ENCODE data around the gene PARD3. TPM values are rescaled to one million over a fixed set of nuclear protein-coding genes. Genes with fewer than 3 reads are reported as not detected.

Gene PARD3
- total RNA-seq, 1 donor from 2014 or later = 51.2 TPM

DNA sequence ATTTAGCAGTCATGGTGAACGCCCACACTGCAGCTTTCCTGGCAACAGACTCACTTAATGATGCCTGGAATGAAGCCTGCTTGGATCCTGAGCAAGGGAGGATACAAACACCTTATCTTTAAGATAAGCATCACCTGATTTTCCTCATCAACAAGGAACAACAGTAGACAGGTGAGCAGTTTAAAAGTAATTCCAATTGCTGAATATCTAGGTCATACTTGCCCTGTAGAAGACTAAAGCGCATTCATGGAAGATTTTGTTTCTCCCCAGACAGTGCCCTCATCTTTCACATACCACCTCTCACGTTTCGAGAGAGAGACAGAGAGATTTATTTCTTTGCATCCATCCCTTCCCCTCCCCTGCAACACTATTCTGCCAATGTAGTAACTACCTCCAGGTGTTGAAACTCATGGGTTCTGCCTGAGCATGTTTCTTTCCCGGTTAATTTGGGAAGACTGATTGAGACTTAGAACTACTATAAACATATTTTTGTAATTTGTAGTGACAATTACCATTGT is 660.7 kb downstream of the PARD3 start:
- no peaks in the 10 kb centered on the region for H3K36me3 Mint-ChIP-seq (ENCODE audit: low read depth)
- H3K4me3 Mint-ChIP-seq = no peak overlapping the region
- DNase-seq (ENCODE audit: low read depth, low spot score) = no peak
- no peak for TF ChIP-seq CTCF (conservative IDR thresholded peaks at IDR 0.05)
- no peaks in the 10 kb centered on the region for H3K9me3 Mint-ChIP-seq
- no peak overlapping the region for H3K27ac Mint-ChIP-seq (ENCODE audit: unreplicated experiment)
- H3K27me3 Mint-ChIP-seq (ENCODE audit: low read depth) = no peaks in the 10 kb centered on the region
- peaks cover 15% of the 10 kb centered on the region for H3K4me1 Mint-ChIP-seq

- Mint-ChIP-seq H3K27ac (ENCODE audit: unreplicated experiment) (no peak overlapping the region), H3K36me3 (ENCODE audit: low read depth) (no peaks in the 10 kb centered on the region), H3K4me3 (no peak overlapping the region), H3K9me3 (no peaks in the 10 kb centered on the region), H3K4me1 (peaks cover 15% of the 10 kb centered on the region), H3K27me3 (ENCODE audit: low read depth) (no peaks in the 10 kb centered on the region)
- no peak for DNase-seq (ENCODE audit: low read depth, low spot score)
- no peak for TF ChIP-seq CTCF (conservative IDR thresholded peaks at IDR 0.05)
These were observed 661.3 kb downstream of the PARD3 start for GRCh38 chr10:34153663-34154382.

- H3K4me3 Mint-ChIP-seq = no peak overlapping the region
- H3K27ac Mint-ChIP-seq (ENCODE audit: unreplicated experiment) = no peak overlapping the region
- H3K36me3 Mint-ChIP-seq (ENCODE audit: low read depth) = no peaks in the 10 kb centered on the region
- DNase-seq (ENCODE audit: low read depth, low spot score) = no peak
- no peaks in the 10 kb centered on the region for H3K9me3 Mint-ChIP-seq
- H3K4me1 Mint-ChIP-seq = peaks cover 13% of the 10 kb centered on the region
- TF ChIP-seq CTCF (conservative IDR thresholded peaks at IDR 0.05) = no peak
- H3K27me3 Mint-ChIP-seq (ENCODE audit: low read depth) = no peaks in the 10 kb centered on the region
These were observed 662.7 kb downstream of the PARD3 start for GRCh38 chr10:34152434-34152833.

GRCh38 chr10:34151931-34152330 is 663.2 kb downstream of the PARD3 start:
- H3K4me3 Mint-ChIP-seq = no peak overlapping the region
- H3K27ac Mint-ChIP-seq (ENCODE audit: unreplicated experiment) = no peak overlapping the region
- H3K4me1 Mint-ChIP-seq = peaks cover 8% of the 10 kb centered on the region
- TF ChIP-seq CTCF (conservative IDR thresholded peaks at IDR 0.05) = no peak
- no peaks in the 10 kb centered on the region for H3K36me3 Mint-ChIP-seq (ENCODE audit: low read depth)
- no peaks in the 10 kb centered on the region for H3K9me3 Mint-ChIP-seq
- DNase-seq (ENCODE audit: low read depth, low spot score) = no peak
- no peaks in the 10 kb centered on the region for H3K27me3 Mint-ChIP-seq (ENCODE audit: low read depth)

GRCh38 chr10:34151481-34151880 is 663.6 kb downstream of the PARD3 start:
- Mint-ChIP-seq H3K4me3 (no peak overlapping the region), H3K4me1 (peaks cover 9% of the 10 kb centered on the region), H3K9me3 (no peaks in the 10 kb centered on the region), H3K27ac (ENCODE audit: unreplicated experiment) (no peak overlapping the region), H3K36me3 (ENCODE audit: low read depth) (no peaks in the 10 kb centered on the region), H3K27me3 (ENCODE audit: low read depth) (no peaks in the 10 kb centered on the region)
- TF ChIP-seq CTCF (conservative IDR thresholded peaks at IDR 0.05) = no peak
- DNase-seq (ENCODE audit: low read depth, low spot score) = no peak

Data from neural crest cell (in vitro differentiated cells).